ENCODE data around the gene ATP6V1E1.

GRCh38 chr22:17639247-17639741, 10.7 kb upstream of the ATP6V1E1 start:
- TF ChIP-seq FOXM1 (IDR thresholded peaks at IDR 0.05; ENCODE audit: low read depth) (no peak), FOXM1 (CRISPR knock-in tag; IDR thresholded peaks at IDR 0.05; ENCODE audit: low read depth) (no peak), ZNF584 (CRISPR knock-in tag; IDR thresholded peaks at IDR 0.05; ENCODE audit: low read depth) (0 out of 2 replicates have a peak, but pooled peaks have one; percentile 40), CTCF (IDR thresholded peaks at IDR 0.05 in 2 of 3, conservative IDR thresholded peaks at IDR 0.05 in 1 of 3; ENCODE audit: insufficient read depth in 2 of 3, low read depth in 1 of 3, low read length in 3 of 3) (no peak), ADNP (tag; IDR thresholded peaks at IDR 0.05) (no peak), HDGF (IDR thresholded peaks at IDR 0.05) (no peak), CHD2 (IDR thresholded peaks at IDR 0.05; ENCODE audit: low read depth, low read length) (no peak), POLR2A (conservative IDR thresholded peaks at IDR 0.05) (no peak), TARDBP (IDR thresholded peaks at IDR 0.05) (no peak), THAP7 (CRISPR knock-in tag; IDR thresholded peaks at IDR 0.05) (no peak), YY1 (IDR thresholded peaks at IDR 0.05; ENCODE audit: borderline replicate concordance in 1 of 3, control insufficient read depth in 1 of 3, extremely low read depth in 1 of 3, insufficient read depth in 3 of 3, insufficient read length in 1 of 3, insufficient replicate concordance in 2 of 3, low read depth in 1 of 3, low read length in 2 of 3) (no peak), HMGXB4 (CRISPR knock-in tag; IDR thresholded peaks at IDR 0.05) (no peak), ZKSCAN8 (CRISPR knock-in tag; IDR thresholded peaks at IDR 0.05) (no peak), ZNF57 (CRISPR knock-in tag; IDR thresholded peaks at IDR 0.05) (no peak)
